Natural killer cell (primary cell): Measurements from ENCODE around the gene KREMEN1. TPM values are rescaled to one million over a fixed set of nuclear protein-coding genes. Genes with fewer than 3 reads are reported as not detected.

Source experiments
- ATAC-seq, 3 donors: fragments of 150-1000 bp in 2 of 3; fragments of 200-7000 bp in 1 of 3; cut with Tn5 transposase; 1 replicate in 1 of 3; 2 replicates in 2 of 3; pipeline ENCODE4 v1.10.0; 2021; ENCODE audit warnings: mild to moderate bottlenecking in 2 of 3, moderate library complexity in 2 of 3
- DNase-seq, 2 donors: peaks; one replicate each; pipeline versions ENCODE4 v3.0.0 to v3.0.0-alpha.2; 2013 to 2021; ENCODE audit warnings: mixed read lengths in 1 of 2
- H3K27ac ChIP-seq: one replicate; pipeline ENCODE4 v1.5.1; 2013; ENCODE audit warnings: mild to moderate bottlenecking, low read length
- H3K27me3 ChIP-seq: one replicate; pipeline ENCODE4 v1.6.1; 2013; ENCODE audit warnings: low read length; ENCODE audit not compliant: control insufficient read depth, insufficient read depth
- H3K36me3 ChIP-seq: one replicate; pipeline ENCODE4 v1.6.1; 2013; ENCODE audit warnings: low read length; ENCODE audit not compliant: control insufficient read depth, insufficient read depth
- H3K4me1 ChIP-seq: one replicate; pipeline ENCODE4 v1.6.1; 2013; ENCODE audit warnings: low read length; ENCODE audit not compliant: control insufficient read depth, insufficient read depth
- H3K4me3 ChIP-seq: one replicate; pipeline ENCODE4 v1.5.1; 2013; ENCODE audit warnings: low read length
- H3K9me3 ChIP-seq: one replicate; pipeline ENCODE4 v1.6.1; 2013; ENCODE audit warnings: low read length; ENCODE audit not compliant: control insufficient read depth, insufficient read depth
- H3K27ac Mint-ChIP-seq, 2 donors: one replicate each; pipeline ENCODE4 v1.8.0; 2022; ENCODE audit warnings: mild to moderate bottlenecking in 2 of 2, mixed read lengths in 2 of 2, moderate library complexity in 1 of 2
- H3K27me3 Mint-ChIP-seq, 2 donors: one replicate each; pipeline ENCODE4 v1.8.0; 2022; ENCODE audit warnings: low read depth in 2 of 2, mixed read lengths in 2 of 2
- H3K36me3 Mint-ChIP-seq: one replicate; pipeline ENCODE4 v1.8.0; 2022; ENCODE audit warnings: mixed read lengths
- H3K4me1 Mint-ChIP-seq, 2 donors: one replicate each; pipeline ENCODE4 v1.8.0; 2022; ENCODE audit warnings: mixed read lengths in 2 of 2
- H3K4me3 Mint-ChIP-seq: one replicate; pipeline ENCODE4 v1.8.0; 2022; ENCODE audit warnings: mild to moderate bottlenecking, moderate library complexity, mixed read lengths
- H3K9me3 Mint-ChIP-seq, 2 donors: one replicate each; pipeline ENCODE4 v1.8.0; 2022; ENCODE audit warnings: mixed read lengths in 2 of 2
- WGBS: methylation state at CpG from one replicate; pipeline ENCODE4 v1.1.7; 2013; ENCODE audit warnings: missing lambda C conversion rate; ENCODE audit not compliant: insufficient coverage; 5-methylcytosine and 5-hydroxymethylcytosine counted together
- intact Hi-C: fragments of 100-400 bp; cut with micrococcal nuclease; formaldehyde crosslinking; loops from one replicate; pipeline ENCODE4 v1.14.2; 2022
- total RNA-seq, 4 donors: library from RNA; stranded (reverse); fragments of 120-200 nt in 1 of 4; gene quantifications; one replicate each; pipeline versions ENCODE4 v1.2.3 to v1.2.4, GENCODE V29; 2013 to 2022
- TF ChIP-seq, protein P1 (sequence below): fragments of 200-600 bp; IDR thresholded peaks from one replicate; pipeline ENCODE4 v1.8.0; 2022; ENCODE audit warnings: antibody characterized with exemption

KREMEN1 gene
- total RNA-seq, 3 donors from 2014 or later (not counting 1 experiment from before 2014, with no cell fraction given): 0.23 TPM; not detected in 2

- Histone ChIP-seq H3K4me1 (peaks cover 5% of the 10 kb centered on the region), H3K27me3 (no peaks in the 10 kb centered on the region), H3K27ac (no peak overlapping the region), H3K36me3 (no peaks in the 10 kb centered on the region), H3K9me3 (no peaks in the 10 kb centered on the region), H3K4me3 (no peak overlapping the region)
- TF ChIP-seq, protein P1, sequence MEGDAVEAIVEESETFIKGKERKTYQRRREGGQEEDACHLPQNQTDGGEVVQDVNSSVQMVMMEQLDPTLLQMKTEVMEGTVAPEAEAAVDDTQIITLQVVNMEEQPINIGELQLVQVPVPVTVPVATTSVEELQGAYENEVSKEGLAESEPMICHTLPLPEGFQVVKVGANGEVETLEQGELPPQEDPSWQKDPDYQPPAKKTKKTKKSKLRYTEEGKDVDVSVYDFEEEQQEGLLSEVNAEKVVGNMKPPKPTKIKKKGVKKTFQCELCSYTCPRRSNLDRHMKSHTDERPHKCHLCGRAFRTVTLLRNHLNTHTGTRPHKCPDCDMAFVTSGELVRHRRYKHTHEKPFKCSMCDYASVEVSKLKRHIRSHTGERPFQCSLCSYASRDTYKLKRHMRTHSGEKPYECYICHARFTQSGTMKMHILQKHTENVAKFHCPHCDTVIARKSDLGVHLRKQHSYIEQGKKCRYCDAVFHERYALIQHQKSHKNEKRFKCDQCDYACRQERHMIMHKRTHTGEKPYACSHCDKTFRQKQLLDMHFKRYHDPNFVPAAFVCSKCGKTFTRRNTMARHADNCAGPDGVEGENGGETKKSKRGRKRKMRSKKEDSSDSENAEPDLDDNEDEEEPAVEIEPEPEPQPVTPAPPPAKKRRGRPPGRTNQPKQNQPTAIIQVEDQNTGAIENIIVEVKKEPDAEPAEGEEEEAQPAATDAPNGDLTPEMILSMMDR: no peak
- no peak overlapping the region for H3K4me3 Mint-ChIP-seq
- ATAC-seq: no peak
- 100% methylated on average over 1 of the region's 1 CpG for WGBS
- H3K36me3 Mint-ChIP-seq: no peaks in the 10 kb centered on the region
- no peaks in the 10 kb centered on the region for H3K9me3 Mint-ChIP-seq
- H3K4me1 Mint-ChIP-seq: peaks cover 6 to 8% of the 10 kb centered on the region in 2 donors
- no peak overlapping the region for H3K27ac Mint-ChIP-seq
- no peak for DNase-seq
- intact Hi-C loops: loop anchor here (2.0 kb wide), 1 partner anchor 555 kb away; no protein-coding TSS in a partner anchor
- H3K27me3 Mint-ChIP-seq: peaks cover 32 to 33% of the 10 kb centered on the region in 2 donors
Observed at GRCh38 chr22:29155966-29156365, 83.1 kb downstream of the KREMEN1 start.

- TF ChIP-seq, protein P1: no peak
- no peaks in the 10 kb centered on the region for H3K36me3 ChIP-seq
Observed at GRCh38 chr22:29156507-29156906, 83.7 kb downstream of the KREMEN1 start.

GRCh38 chr22:29157759-29158535 lies 85.1 kb downstream of the KREMEN1 start:
- Histone ChIP-seq H3K27me3 (no peaks in the 10 kb centered on the region), H3K4me3 (no peak overlapping the region), H3K9me3 (no peaks in the 10 kb centered on the region), H3K27ac (no peak overlapping the region), H3K4me1 (peaks cover 5% of the 10 kb centered on the region), H3K36me3 (no peaks in the 10 kb centered on the region)
- no peak overlapping the region for H3K27ac Mint-ChIP-seq
- no peaks in the 10 kb centered on the region for H3K36me3 Mint-ChIP-seq
- intact Hi-C loops: no loop called here
- DNase-seq (no peak), ATAC-seq (no peak)
- WGBS: 91% methylated on average over 11 of the region's 11 CpGs
- peaks cover 21 to 23% of the 10 kb centered on the region in 2 donors for H3K27me3 Mint-ChIP-seq
- H3K4me1 Mint-ChIP-seq: peaks cover 6 to 8% of the 10 kb centered on the region in 2 donors
- TF ChIP-seq, protein P1: no peak
- no peaks in the 10 kb centered on the region for H3K9me3 Mint-ChIP-seq
- no peak overlapping the region for H3K4me3 Mint-ChIP-seq

More at GRCh38 chr22:29156507-29156906, 83.7 kb downstream of the KREMEN1 start:
- H3K27me3 ChIP-seq: no peaks in the 10 kb centered on the region
- DNase-seq (no peak), ATAC-seq (no peak)
- H3K4me3 Mint-ChIP-seq: no peak overlapping the region
- WGBS: 61% methylated on average over 5 of the region's 9 CpGs
- no peak overlapping the region for H3K4me3 ChIP-seq
- no peaks in the 10 kb centered on the region for H3K9me3 Mint-ChIP-seq
- no peak overlapping the region for H3K27ac ChIP-seq
- H3K27ac Mint-ChIP-seq: no peak overlapping the region
- intact Hi-C loops: no loop called here
- no peaks in the 10 kb centered on the region for H3K9me3 ChIP-seq
- H3K27me3 Mint-ChIP-seq: peaks cover 32 to 33% of the 10 kb centered on the region in 2 donors
- peaks cover 6 to 8% of the 10 kb centered on the region in 2 donors for H3K4me1 Mint-ChIP-seq
- peaks cover 5% of the 10 kb centered on the region for H3K4me1 ChIP-seq
- no peaks in the 10 kb centered on the region for H3K36me3 Mint-ChIP-seq
